Measurements from ENCODE around the gene HADH.
"Not testable (repeated sequence)": the region's sequence is repeated elsewhere in the genome, so short reads cannot be mapped to it uniquely, and the experiment has no call there.

HADH gene

GRCh38 chr4:107989537-107990386 lies at the start of gene HADH:
Gene HADH (plus strand): TSS chr4:107989889. CDS start chr4:107989933, 44 bp downstream.
- peak; percentile 73 for DNase-seq

GRCh38 chr4:107945809-107946208 lies 43.9 kb upstream of the HADH start:
- DNase-seq, result no peak

- no peak for DNase-seq
These were observed 38.7 kb upstream of the HADH start for GRCh38 chr4:107950746-107951540.

GRCh38 chr4:107951551-107951950 lies 38.1 kb upstream of the HADH start:
- no peak for DNase-seq

GRCh38 chr4:107956011-107956410 lies 33.7 kb upstream of the HADH start:
- DNase-seq, result no peak

GRCh38 chr4:107966903-107967302 lies 22.8 kb upstream of the HADH start:
- DNase-seq, result no peak

GRCh38 chr4:107967519-107967918 lies 22.2 kb upstream of the HADH start:
- not testable (repeated sequence) for DNase-seq

GRCh38 chr4:107967921-107968320 lies 21.8 kb upstream of the HADH start:
- not testable (repeated sequence) for DNase-seq

- no peak for DNase-seq
These were observed 19.5 kb upstream of the HADH start for GRCh38 chr4:107970063-107970798.

- DNase-seq, result no peak
These were observed 17.1 kb upstream of the HADH start for GRCh38 chr4:107972605-107973004.

GRCh38 chr4:107974523-107974922 lies 15.2 kb upstream of the HADH start:
- DNase-seq, result no peak

- DNase-seq, result no peak
These were observed 12.2 kb upstream of the HADH start for GRCh38 chr4:107977482-107977881.

GRCh38 chr4:107977966-107978705 lies 11.6 kb upstream of the HADH start:
- no peak for DNase-seq

- no peak for DNase-seq
These were observed 10.8 kb upstream of the HADH start for GRCh38 chr4:107978716-107979451.

GRCh38 chr4:107987916-107988762 lies 1.6 kb upstream of the HADH start:
- no peak for DNase-seq

GRCh38 chr4:107988763-107989035 lies 990 bp upstream of the HADH start:
- DNase-seq, result no peak

GRCh38 chr4:107989162-107989536 lies 540 bp upstream of the HADH start:
- no peak for DNase-seq

- DNase-seq, result no peak
These were observed 2.4 kb downstream of the HADH start for GRCh38 chr4:107991945-107992630.

- no peak for DNase-seq
These were observed 4.3 kb downstream of the HADH start for GRCh38 chr4:107993969-107994368.

- DNase-seq, result no peak
These were observed 5.2 kb downstream of the HADH start for GRCh38 chr4:107994894-107995293.
